GM12878 (cell line): ENCODE measurements around the gene UBE2E2. TPM values are rescaled to one million over a fixed set of nuclear protein-coding genes. Genes with fewer than 3 reads are reported as not detected.

Experiments used
- ATAC-seq: fragments of 200-7000 bp; cut with Tn5 transposase; 3 replicates; pipeline ENCODE4 v1.9.1; 2020; ENCODE audit warnings: mild to moderate bottlenecking, moderate library complexity
- BruUV-seq: library from RNA; stranded (reverse); fragments of 400-500 nt; replicated peaks from 2 replicates; lab custom pipeline; 2021; lab: Mats Ljungman, UMichigan
- CTCF ChIA-PET: fragments of 300-600 bp; sonication (Branson Sonifier 250); formaldehyde crosslinking; extraction: SDS; loops from one replicate; lab custom pipeline; 2021; ENCODE audit warnings: inconsistent platforms; lab: Yijun Ruan, JAX
- POLR2A ChIA-PET: fragments of 350-600 bp; formaldehyde crosslinking; extraction: SDS; loops from one replicate; lab custom pipeline; 2021; ENCODE audit warnings: inconsistent platforms; lab: Charles Lee
- RAD21 ChIA-PET: fragments of 300-600 bp; sonication (Branson Sonifier 250); formaldehyde crosslinking; loops from one replicate; lab custom pipeline; 2023; ENCODE audit warnings: antibody characterized with exemption; ENCODE audit not compliant: unreplicated experiment; lab: Charles Lee
- SMC1A ChIA-PET: fragments of 300-600 bp; sonication (Branson Sonifier 250); formaldehyde crosslinking; loops from one replicate; lab custom pipeline; 2023; ENCODE audit not compliant: unreplicated experiment, uncharacterized antibody; lab: Charles Lee
- DNase-seq: peaks from one replicate; pipeline ENCODE4 v3.0.0-alpha.2; 2011; ENCODE audit warnings: low read depth, low spot score
- FAIRE-seq: peaks from 3 replicates; lab custom pipeline; 2011; peaks lifted over from hg19 to GRCh38; lab: Jason Lieb, UNC
- H2AFZ ChIP-seq: 2 replicates; pipeline ENCODE4 v1.6.0; 2011; ENCODE audit warnings: low read depth, low read length, control low read depth; ENCODE audit not compliant: control insufficient read depth
- H3K27ac ChIP-seq: 2 replicates; pipeline ENCODE4 v1.5.1; 2011; ENCODE audit warnings: control low read depth; ENCODE audit not compliant: control insufficient read depth, insufficient read depth
- H3K27me3 ChIP-seq, 2 experiments: replicated peaks in 1 of 2; 2 replicates each; pipeline versions ENCODE4 v1.6.0 to v1.6.1; 2011; ENCODE audit warnings: low read length in 1 of 2; ENCODE audit not compliant: control insufficient read depth in 2 of 2, insufficient read depth in 2 of 2
- H3K36me3 ChIP-seq, 2 experiments: 2 replicates each; pipeline ENCODE4 v1.5.1; 2011; ENCODE audit warnings: low read length in 1 of 2; ENCODE audit not compliant: control insufficient read depth in 2 of 2, insufficient read depth in 2 of 2
- H3K4me1 ChIP-seq: 2 replicates; pipeline ENCODE4 v1.6.1; 2011; ENCODE audit warnings: mild to moderate bottlenecking, low read length, moderate library complexity, mixed read lengths; ENCODE audit not compliant: control insufficient read depth, insufficient read depth
- H3K4me2 ChIP-seq: 2 replicates; pipeline ENCODE4 v1.6.0; 2011; ENCODE audit warnings: control low read depth; ENCODE audit not compliant: control insufficient read depth, insufficient read depth
- H3K4me3 ChIP-seq: fragments of 200-600 bp; sonication (generic); 2 replicates; pipeline ENCODE4 v1.5.1; 2016
- H3K79me2 ChIP-seq: 2 replicates; pipeline ENCODE4 v1.6.0; 2011; ENCODE audit warnings: low read length; ENCODE audit not compliant: control insufficient read depth, insufficient read depth
- H3K9ac ChIP-seq: 2 replicates; pipeline ENCODE4 v1.8.0; 2011; ENCODE audit warnings: low read length, control low read depth, mixed read lengths; ENCODE audit not compliant: control insufficient read depth, insufficient read depth
- H3K9me3 ChIP-seq: replicated peaks from 3 replicates; pipeline ENCODE4 v1.5.1; 2011; ENCODE audit warnings: mild to moderate bottlenecking, low read length; ENCODE audit not compliant: control insufficient read depth, insufficient read depth
- H4K20me1 ChIP-seq: 2 replicates; pipeline ENCODE4 v1.6.0; 2011; ENCODE audit not compliant: control insufficient read depth, insufficient read depth
- CHD1 ChIP-seq: IDR thresholded peaks from 2 replicates; pipeline ENCODE4 v1.6.1; 2012; ENCODE audit warnings: low read depth, low read length, improper control_type of control experiment
- CHD2 ChIP-seq: IDR thresholded peaks from 2 replicates; pipeline ENCODE4 v1.6.1; 2011; ENCODE audit warnings: low read depth, low read length, improper control_type of control experiment, borderline replicate concordance
- CHD4 ChIP-seq: fragments of 200-600 bp; sonication (generic); IDR thresholded peaks from 2 replicates; pipeline ENCODE4 v1.6.1; 2016; ENCODE audit warnings: mild to moderate bottlenecking
- DPF2 ChIP-seq: fragments of 450-650 bp; IDR thresholded peaks from 2 replicates; pipeline ENCODE4 v1.6.1; 2017; ENCODE audit warnings: mild to moderate bottlenecking
- FOXK2 ChIP-seq: fragments of 450-650 bp; IDR thresholded peaks from 2 replicates; pipeline ENCODE4 v1.6.1; 2017; ENCODE audit warnings: mild to moderate bottlenecking, moderate library complexity
- JUNB ChIP-seq: IDR thresholded peaks from 2 replicates; pipeline ENCODE4 v1.6.1; 2016; ENCODE audit warnings: antibody characterized with exemption, mild to moderate bottlenecking
- JUND ChIP-seq: IDR thresholded peaks from 2 replicates; pipeline ENCODE4 v1.6.1; 2012; ENCODE audit warnings: low read depth, mild to moderate bottlenecking, low read length, improper control_type of control experiment, moderate library complexity
- KLF5 ChIP-seq: fragments of 450-650 bp; IDR thresholded peaks from 2 replicates; pipeline ENCODE4 v1.6.1; 2014; ENCODE audit warnings: mild to moderate bottlenecking; ENCODE audit not compliant: partially characterized antibody
- NRF1 ChIP-seq: conservative IDR thresholded peaks from 2 replicates; pipeline ENCODE4 v1.6.1; 2011; ENCODE audit warnings: mild to moderate bottlenecking, low read depth, low read length, improper control_type of control experiment
- RCOR1 ChIP-seq: conservative IDR thresholded peaks from 2 replicates; pipeline ENCODE4 v1.6.1; 2012; ENCODE audit warnings: low read depth, low read length, improper control_type of control experiment
- RUNX3 ChIP-seq: IDR thresholded peaks from 2 replicates; pipeline ENCODE4 v1.6.1; 2012; ENCODE audit warnings: low read length, inconsistent platforms
- SIN3A ChIP-seq: IDR thresholded peaks from 2 replicates; pipeline ENCODE4 v1.6.1; 2012; ENCODE audit warnings: low read depth, low read length, improper control_type of control experiment
- SMC3 ChIP-seq: IDR thresholded peaks from 2 replicates; pipeline ENCODE4 v1.6.1; 2011; ENCODE audit warnings: low read length, improper control_type of control experiment, borderline replicate concordance
- SUPT20H ChIP-seq: IDR thresholded peaks from 2 replicates; pipeline ENCODE4 v1.6.1; 2011; ENCODE audit warnings: low read depth, mild to moderate bottlenecking, low read length, moderate library complexity, borderline replicate concordance; ENCODE audit not compliant: control insufficient read depth
- TCF12 ChIP-seq: IDR thresholded peaks from 2 replicates; pipeline ENCODE4 v1.6.1; 2011; ENCODE audit warnings: low read depth, mild to moderate bottlenecking, low read length
- ZBTB4 ChIP-seq: fragments of 450-650 bp; formaldehyde crosslinking; IDR thresholded peaks from 2 replicates; pipeline ENCODE4 v1.4.0; 2022; ENCODE audit warnings: mild to moderate bottlenecking, moderate library complexity
- ZNF592 ChIP-seq: fragments of 450-650 bp; IDR thresholded peaks from 2 replicates; pipeline ENCODE4 v1.6.1; 2017; ENCODE audit warnings: mild to moderate bottlenecking, moderate library complexity
- whole genome bisulfite sequencing: methylation state at CpG from one replicate; pipeline ENCODE4 v1.1.6; 2016; ENCODE audit warnings: low lambda C conversion rate; ENCODE audit not compliant: insufficient replicate concordance, insufficient coverage; ENCODE audit errors: missing lambda C conversion rate; 5-methylcytosine and 5-hydroxymethylcytosine counted together
- in situ Hi-C: fragments of 300-500 bp; cut with MboI; formaldehyde crosslinking; loops from 9 replicates; pipeline ENCODE4 v1.14.3; 2018; ENCODE audit warnings: mixed read lengths
- intact Hi-C: fragments of 100-400 bp; cut with micrococcal nuclease; formaldehyde crosslinking; loops from one replicate; pipeline ENCODE4 v1.14.2; 2022; ENCODE audit not compliant: unreplicated experiment
- polyA plus RNA-seq, 11 experiments: library from polyadenylated mRNA; depleted of rRNA in 4 of 11; unstranded in 6 of 11; stranded (reverse) in 5 of 11; fragments of >200 nt; fragmentation: Nextera tagmentation in 4 of 11; fragmentation: Illumina TruSeq in 1 of 11; extraction: Ambion mirVana in 4 of 11; extraction: Trizol in 1 of 11; gene quantifications; 1 replicate in 1 of 11; 2 replicates in 10 of 11; pipeline versions ENCODE4 v1.2.1 to v1.2.3, GENCODE V29; 2011 to 2016; ENCODE audit warnings: inconsistent platforms in 2 of 11, missing spikeins in 2 of 11, low read depth in 1 of 11
- total RNA-seq, 4 experiments: library from RNA; depleted of rRNA in 3 of 4; stranded (reverse); fragments of >200 nt in 3 of 4; fragmentation: Illumina TruSeq in 1 of 4; extraction: Trizol in 1 of 4; gene quantifications; 2 replicates each; pipeline versions ENCODE4 v1.2.1 to v1.2.3, GENCODE V29; 2013 to 2021

UBE2E2 gene
- total and polyA plus RNA-seq, 10 of the 15 experiments (the other 5 are each of a cell fraction or from before 2014, with no cell fraction given), result 8.7 to 71.0 (median 36.4) TPM

GRCh38 chr3:23320586-23321570, 117.8 kb downstream of the UBE2E2 start:
- Histone ChIP-seq H3K4me1 (peaks cover 6% of the 10 kb centered on the region), H3K27me3 (no peaks in the 10 kb centered on the region), H3K9me3 (peaks cover 2% of the 10 kb centered on the region; the same call in 2 of the 3 replicates), H3K27ac (no peak overlapping the region), H3K79me2 (peaks cover 3% of the 10 kb centered on the region; the same call in 1 of the 2 replicates), H3K4me3 (no peak overlapping the region), H4K20me1 (no peaks in the 10 kb centered on the region), H3K9ac (no peak overlapping the region), H3K4me2 (no peak overlapping the region), H2AFZ (no peak overlapping the region), H3K36me3 (no peaks in the 10 kb centered on the region)
- intact Hi-C loops, result no loop called here
- ATAC-seq, result no peak
- FAIRE-seq, result no peak
- ChIA-PET RAD21 (no interaction called here), SMC1A (interaction anchor here (0.7 to 1.5 kb wide), 5 partner anchors 16 to 620 kb away, joined by 3 to 5 read pairs (median 3); no protein-coding TSS in a partner anchor), POLR2A (interaction anchor here (1.4 kb wide), 1 partner anchor 11 kb away, joined by 4 read pairs; no protein-coding TSS in a partner anchor), CTCF (interaction anchor here (0.6 to 1.5 kb wide), 4 partner anchors 9 to 25 kb away, joined by 3 to 7 read pairs (median 5); no protein-coding TSS in a partner anchor)
- WGBS, result 97% methylated on average over 10 of the region's 10 CpGs
- in situ Hi-C loops, result no loop called here
- DNase-seq, result no peak
- BruUV-seq, result no TSS peak
- TF ChIP-seq RCOR1 (no peak), CHD4 (no peak), RUNX3 (no peak), CHD1 (no peak), TCF12 (no peak), SIN3A (no peak), CHD2 (no peak), NRF1 (no peak), JUND (no peak), FOXK2 (no peak), KLF5 (no peak), SMC3 (no peak), ZNF592 (no peak), JUNB (no peak), SUPT20H (no peak), DPF2 (no peak), ZBTB4 (CRISPR knock-in tag) (no peak)
